HG03521 (cell line): ENCODE results near the gene METTL13.
"Not testable (repeated sequence)": the region's sequence is repeated elsewhere in the genome, so short reads cannot be mapped to it uniquely, and the experiment has no call there.

Source experiments
- ATAC-seq: cut with Tn5 transposase; IDR thresholded peaks from one replicate; pipeline ENCODE4 v1.9.1; 2021; ENCODE audit warnings: mild to moderate bottlenecking, moderate library complexity; ENCODE audit not compliant: unreplicated experiment

METTL13 gene

DNA sequence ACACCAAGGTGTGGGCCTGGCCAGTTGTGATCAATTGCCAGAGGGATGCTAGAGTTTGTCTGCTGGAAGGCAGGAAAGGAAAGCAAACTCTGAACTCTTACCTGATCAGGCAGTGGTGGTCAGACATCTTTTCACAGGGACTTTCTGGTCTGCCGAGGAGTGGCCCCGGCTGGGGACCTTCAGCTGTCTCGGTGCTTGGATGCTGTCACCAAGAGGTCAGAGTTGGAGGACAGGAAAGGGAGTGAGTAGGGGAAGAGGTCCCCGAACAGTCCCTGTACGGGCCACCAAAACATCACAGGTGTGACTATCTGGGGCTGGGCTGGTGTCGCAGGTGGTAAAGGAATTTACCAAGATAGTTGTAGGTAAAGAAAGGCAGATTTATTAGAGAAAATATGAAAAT is 17.7 kb upstream of the METTL13 start:
- ATAC-seq, result no peak

GRCh38 chr1:171769171-171769570 is 12.3 kb upstream of the METTL13 start:
- no peak for ATAC-seq

DNA sequence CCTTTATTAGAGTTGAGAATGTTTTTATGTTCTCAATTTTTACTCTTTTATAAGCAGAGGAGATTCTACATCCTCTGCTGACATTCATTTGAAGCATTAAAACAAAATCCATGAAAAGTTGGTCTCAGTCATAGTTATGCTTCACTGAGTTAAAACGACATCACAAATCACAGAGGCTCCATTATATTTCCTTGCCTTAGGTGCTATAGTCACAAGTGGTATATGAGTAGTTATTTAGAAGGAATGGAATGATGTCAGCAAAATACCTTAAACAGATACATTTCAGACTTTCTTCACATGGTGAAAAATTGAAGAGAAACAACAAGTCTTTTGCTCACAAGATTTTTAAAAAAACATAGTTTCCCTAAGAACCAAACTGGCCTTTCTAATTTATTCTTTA is 11.7 kb upstream of the METTL13 start:
- ATAC-seq, result no peak

- no peak for ATAC-seq
Observed at GRCh38 chr1:171772312-171772711, 9.1 kb upstream of the METTL13 start.

GRCh38 chr1:171780583-171781175 is 781 bp upstream of the METTL13 start:
- no peak for ATAC-seq

GRCh38 chr1:171783816-171784530 is 2.5 kb downstream of the METTL13 start:
- ATAC-seq, result no peak

DNA sequence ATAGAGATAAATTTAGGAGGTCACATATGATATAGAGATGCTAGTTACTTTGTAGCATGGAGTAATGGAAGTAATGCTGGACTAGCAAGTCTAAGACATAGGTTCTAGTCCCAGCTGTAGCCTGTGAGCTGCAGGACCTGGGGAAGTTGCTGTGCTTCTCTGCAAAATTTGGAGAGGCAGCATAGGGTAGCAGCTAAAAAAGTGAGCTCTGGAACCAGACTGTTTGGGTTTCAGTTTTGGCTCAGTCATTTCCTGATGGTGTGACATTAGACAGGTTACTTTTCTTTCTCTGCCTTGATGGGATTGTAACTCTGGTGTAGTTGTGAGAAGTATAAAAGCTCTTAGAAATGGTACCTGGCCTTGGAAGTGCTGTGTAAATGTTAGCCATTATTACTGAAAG is 3.3 kb downstream of the METTL13 start:
- no peak for ATAC-seq

- ATAC-seq, result no peak
Observed at GRCh38 chr1:171785766-171786165, 4.3 kb downstream of the METTL13 start.

DNA sequence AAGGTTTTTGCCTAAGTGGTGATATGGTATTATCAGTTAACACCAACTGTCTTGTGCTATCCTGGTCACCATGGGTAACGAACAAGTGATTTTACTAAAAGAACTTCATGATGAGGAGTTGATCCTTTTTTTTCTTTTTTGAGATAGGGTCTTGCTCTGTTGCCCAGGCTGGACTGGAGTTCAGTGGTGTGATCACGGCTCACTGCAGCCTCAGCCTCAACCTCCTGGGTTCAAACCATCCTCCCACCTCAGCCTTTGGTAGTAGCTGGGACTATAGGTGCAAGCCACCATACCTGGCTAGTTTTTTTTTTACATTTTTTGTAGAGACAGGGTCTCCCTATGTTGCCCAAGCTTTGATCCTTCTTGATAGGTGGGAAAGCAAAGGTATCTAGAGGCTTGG is 5.1 kb downstream of the METTL13 start:
- no peak for ATAC-seq

DNA sequence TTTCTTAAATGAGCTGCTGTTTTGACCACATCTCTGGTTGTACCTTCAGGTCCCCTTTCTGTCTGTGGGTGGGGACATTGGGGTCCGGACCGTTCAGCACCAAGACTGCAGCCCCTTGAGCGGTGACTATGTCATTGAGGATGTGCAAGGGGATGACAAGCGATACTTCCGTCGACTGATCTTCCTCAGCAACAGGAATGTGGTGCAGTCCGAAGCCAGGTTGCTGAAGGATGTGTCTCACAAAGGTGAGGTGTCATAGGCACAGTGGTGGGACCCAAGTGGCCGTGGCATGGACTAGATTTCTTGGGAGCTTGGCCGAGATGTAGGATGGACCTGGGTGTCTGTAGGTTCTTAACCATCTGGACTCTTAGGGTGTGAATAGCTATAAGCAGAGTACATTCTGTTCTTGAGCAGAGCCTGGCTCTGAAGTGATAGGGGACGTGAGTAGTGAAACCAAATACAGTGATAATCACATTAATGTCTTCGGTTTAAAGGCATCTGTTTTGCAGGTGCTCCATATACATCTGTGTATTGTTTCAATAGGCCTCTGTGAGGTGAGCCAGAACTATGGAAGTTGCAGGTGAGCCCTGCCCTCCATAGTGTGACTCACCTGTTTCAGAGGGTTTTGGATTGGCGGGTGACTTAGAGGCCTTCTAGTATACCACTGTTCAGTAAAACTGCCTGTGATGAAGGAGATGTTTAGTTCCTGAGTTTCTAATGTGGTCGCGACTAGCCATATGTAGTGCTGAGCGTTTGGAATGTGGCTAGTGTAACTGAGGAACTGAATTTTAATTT is 6.4 kb downstream of the METTL13 start:
- ATAC-seq, result no peak

DNA sequence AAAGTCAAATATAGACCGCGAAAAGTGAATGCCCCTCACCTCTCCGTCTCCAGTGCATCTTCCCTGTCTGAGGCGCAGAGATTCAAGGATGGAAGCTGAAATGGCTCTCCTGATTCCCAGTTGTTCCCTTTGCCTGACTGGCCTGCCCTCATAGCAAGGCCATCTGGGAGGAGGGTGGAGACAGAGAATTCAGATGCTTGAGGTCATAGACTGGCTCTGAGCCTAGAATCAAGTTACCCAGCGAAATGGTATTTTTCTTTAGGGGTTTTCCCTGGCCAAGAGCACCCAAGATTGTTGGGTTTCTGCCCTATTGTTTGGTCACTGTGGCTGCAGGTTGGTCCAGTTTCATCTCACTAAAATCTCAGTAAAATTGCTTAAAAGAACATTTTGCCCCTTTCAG is 7.2 kb downstream of the METTL13 start:
- ATAC-seq, result no peak

DNA sequence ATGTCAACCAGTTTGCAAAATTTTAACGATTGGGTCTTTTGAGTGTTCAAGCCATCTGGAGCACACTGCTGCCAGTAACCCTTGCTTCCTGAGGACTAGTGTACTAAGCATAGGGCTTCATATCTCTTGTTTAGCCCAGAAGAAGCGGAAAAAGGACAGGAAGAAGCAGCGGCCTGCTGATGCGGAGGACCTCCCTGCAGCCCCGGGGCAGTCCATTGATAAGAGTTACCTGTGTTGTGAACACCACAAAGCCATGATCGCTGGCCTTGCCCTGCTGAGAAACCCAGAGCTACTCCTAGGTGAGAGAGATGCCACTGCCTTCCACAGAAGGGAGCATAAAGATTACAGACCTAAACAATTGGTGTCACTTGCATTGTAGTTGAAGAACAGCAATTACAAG is 8.9 kb downstream of the METTL13 start:
- ATAC-seq, result no peak

- no peak for ATAC-seq
Observed at GRCh38 chr1:171792656-171793369, 11.4 kb downstream of the METTL13 start.

GRCh38 chr1:171793636-171794035 is 12.2 kb downstream of the METTL13 start:
- ATAC-seq, result no peak

DNA sequence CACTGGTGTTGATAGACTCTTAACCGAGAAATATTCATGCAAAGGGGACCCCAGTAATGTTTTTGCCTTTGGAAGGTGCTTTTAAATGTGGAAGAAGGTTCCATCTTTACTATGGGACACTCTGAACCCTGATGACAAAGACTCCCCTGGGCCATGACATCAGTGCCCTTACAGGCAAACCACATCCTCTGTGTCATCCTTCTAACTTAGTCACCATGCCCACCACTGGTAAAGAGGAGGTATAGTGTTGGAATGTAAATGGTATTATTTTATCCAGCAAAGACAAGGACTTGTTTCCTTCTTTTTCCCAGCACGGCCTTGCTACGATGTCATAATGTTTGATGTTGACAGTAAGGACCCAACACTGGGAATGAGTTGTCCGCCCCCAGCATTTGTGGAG is 12.6 kb downstream of the METTL13 start:
- ATAC-seq, result no peak

DNA sequence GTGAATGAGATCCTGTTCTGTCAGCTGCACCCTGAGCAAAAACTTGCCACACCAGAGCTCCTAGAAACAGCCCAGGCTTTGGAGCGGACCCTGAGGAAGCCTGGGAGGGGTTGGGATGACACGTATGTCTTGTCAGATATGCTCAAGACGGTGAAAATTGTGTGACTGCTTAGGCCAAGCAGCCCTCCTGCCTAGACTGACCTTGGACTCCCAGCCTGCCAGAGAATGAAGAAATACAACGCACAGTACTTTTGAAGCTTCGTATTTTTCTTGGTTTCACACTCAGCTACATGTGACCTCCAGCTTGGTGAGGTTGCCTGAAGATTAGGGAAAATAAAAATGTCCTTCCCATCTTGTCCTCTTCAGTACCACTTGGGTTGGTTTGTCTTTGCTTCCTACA is 15.1 kb downstream of the METTL13 start:
- no peak for ATAC-seq

DNA sequence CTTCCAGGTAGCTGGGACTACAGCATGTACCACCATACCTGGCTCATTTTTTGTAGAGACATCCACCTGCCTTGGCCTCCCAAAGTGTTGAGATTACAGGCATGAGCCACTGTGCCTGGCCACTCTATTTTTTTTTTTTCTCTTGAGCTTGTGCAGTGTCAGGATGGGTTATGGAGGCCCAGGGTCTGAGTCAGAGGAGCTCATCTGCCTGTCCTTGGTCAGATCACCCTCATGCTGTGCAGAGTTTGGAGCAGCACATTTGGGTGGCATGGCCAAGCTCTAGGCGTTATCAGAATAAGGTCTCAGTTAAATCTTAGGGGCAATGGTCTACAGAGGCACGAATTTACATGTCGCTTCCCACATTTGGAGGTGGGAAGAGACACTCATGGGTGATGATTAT is 16.9 kb downstream of the METTL13 start:
- ATAC-seq, result no peak

DNA sequence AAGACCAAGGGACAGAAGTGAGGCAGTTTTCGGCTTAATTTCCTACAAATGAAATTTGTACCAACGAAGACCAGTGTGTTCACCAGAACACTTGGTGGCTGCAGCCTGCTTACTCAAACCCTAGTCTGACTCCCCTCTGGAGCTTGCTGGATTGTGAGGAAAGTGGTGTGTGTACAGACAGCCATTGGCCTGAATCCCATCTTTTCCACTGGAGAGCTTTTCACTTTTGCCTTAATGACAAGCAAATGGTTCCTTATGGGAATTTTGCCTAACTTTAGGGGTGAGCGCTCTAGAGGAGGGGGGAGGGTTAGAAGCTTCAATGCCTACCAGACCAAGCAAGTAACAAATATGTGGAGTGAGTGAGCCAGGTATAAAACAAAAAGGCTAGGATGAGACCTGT is 17.3 kb downstream of the METTL13 start:
- no peak for ATAC-seq

DNA sequence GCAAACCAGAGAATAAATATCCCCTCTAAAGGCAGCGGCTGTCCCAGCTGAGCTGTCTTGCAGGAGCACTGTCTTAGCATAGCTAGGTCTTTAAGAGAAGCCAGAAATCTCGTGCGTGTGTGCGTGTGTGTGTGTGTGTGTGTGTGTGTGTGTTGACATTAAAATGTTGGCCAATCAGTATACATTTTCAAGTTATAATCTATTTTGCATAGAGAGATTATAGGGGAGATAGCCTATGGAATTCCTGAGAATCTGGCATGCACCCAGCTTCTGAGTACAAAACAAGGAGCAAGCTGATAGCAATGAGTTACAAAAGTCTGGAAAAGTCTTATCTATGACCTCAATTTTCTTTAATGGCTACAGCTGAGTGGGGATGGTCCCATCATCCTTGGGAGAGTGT is 17.7 kb downstream of the METTL13 start:
- no peak for ATAC-seq

- ATAC-seq, result not testable (repeated sequence)
Observed at GRCh38 chr1:171799698-171800097, 18.2 kb downstream of the METTL13 start.

GRCh38 chr1:171800342-171800741 is 18.9 kb downstream of the METTL13 start:
- no peak for ATAC-seq
